SHP77 (cell line): Measurements from ENCODE around the gene PDE9A.

Experiments used
- DNase-seq, 2 experiments: peaks; one replicate each; lab custom pipeline; 2025; lab: John Stamatoyannopoulos, UW

Gene PDE9A

DNA sequence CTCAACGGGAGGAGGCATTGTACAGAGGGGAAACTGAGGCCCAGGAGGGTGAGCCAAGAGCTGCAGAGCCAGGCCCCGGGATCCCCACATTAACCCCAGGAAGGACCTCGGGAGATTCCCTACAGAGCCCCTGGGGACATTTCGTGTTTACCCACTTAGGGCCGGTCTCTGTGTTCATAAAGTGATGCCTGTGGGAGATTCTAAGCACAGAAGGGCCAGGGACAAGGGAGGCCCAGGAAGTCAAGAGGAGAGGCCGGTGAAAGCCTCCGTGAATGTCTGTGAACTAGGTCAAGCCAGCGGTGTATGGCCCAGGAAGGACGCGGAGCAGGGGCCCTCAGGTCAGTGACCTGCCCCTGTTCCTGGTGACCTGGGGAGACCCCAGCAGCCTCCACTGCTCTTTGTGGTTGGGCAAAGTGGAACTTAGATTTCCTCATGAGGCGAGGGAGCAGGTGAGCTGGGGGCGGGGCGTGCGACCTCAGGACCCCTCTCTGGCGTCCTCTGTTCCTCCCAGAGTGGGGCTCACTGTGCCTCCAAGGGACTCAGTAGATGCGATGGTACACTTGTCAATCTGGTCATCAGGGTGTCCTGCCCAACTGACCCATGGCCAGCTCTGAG, 34.9 kb downstream of the PDE9A start:
- DNase-seq, result no peak

DNA sequence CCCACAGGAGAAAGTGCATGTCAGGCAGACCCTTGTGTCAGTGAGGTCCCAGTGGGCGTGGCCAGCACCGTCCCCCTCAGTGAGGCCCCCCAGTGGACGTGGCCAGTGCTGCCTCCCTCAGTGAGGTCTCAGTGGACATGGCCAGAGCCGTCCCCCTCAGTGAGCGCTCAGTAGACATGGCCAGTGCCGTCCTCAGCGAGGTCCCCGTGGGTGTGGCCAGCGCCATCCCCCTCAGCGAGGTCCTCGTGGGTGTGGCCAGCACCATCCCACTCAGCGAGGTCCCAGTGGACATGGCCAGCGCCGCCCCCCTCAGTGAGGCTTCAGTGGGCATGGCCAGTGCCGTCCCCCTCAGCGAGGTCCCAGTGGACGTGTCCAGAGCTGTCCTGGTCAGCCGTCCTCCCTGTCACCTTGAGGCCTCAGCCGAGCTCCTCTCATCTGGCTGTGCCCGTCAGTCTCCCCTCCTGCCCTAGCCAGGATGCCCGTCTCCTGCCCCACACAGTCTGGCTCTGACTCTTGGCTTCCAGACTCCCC, 35.5 kb downstream of the PDE9A start:
- no peak for DNase-seq

GRCh38 chr21:42690586-42690985, 37.2 kb downstream of the PDE9A start:
- no peak for DNase-seq

GRCh38 chr21:42691901-42692559, 38.6 kb downstream of the PDE9A start:
- DNase-seq, result no peak

DNA sequence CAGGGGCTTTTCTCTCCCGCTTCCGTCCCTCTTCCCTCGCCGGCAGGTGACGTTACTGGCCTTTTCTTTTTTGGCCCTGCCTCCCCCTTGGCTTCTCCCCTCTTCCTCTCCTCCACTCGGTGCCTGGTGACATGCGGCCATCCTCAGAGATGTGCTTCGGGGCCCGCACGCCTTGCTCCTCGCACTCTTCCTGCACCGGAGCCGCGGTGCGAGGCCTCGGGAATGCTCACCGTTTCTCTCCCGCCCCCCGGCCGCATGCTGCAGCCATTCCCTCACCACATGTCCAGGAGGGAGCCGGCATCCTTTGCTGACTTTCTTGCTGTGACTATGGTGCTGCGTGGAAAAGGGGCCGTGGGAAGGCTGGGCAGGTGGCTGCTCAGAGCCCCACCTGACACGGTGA, 39.3 kb downstream of the PDE9A start:
- DNase-seq, result no peak

DNA sequence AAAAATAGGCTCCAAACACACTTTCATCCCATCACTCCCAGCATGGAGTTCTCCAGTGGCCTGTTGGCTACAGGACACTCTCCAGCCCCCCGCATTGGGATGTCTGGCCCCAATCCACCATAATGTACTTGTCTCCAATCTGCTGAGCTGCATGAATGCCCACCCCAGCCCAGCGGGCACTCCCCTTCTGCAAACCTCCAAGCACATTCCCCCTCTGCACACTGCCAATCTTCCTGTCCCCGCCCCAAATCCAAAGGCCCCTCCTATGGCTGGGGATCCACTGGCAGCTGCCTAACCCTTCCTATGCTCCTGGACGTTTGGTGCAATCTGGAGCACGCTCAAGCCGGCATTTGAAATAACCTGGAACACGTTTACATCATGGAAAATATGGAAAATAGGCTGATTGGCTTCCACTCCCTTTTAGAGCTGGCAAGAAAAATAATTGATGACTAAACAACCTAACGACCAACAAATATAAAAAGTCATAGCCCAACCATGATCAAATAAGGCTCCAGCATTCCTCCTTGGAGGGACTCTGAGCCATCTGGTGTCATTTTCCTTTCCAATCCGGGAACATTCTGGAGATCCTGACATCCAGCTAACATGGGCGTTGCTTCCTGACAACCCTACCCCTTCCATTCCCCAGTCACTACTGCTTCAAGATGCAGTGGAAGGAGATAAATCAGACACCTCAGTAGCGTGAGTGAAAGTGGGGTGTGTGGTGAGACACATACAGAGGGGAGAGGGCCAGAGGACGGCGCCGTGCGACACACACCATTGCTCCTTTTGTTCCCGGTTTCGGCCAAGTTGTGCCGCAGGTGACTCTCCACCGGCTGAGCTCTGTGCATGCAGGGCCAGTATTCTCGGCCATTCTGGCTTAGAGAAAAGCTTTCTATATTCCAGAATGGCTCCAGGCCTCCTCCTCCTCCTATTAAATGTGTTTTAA, 41.6 kb downstream of the PDE9A start:
- no peak for DNase-seq

DNA sequence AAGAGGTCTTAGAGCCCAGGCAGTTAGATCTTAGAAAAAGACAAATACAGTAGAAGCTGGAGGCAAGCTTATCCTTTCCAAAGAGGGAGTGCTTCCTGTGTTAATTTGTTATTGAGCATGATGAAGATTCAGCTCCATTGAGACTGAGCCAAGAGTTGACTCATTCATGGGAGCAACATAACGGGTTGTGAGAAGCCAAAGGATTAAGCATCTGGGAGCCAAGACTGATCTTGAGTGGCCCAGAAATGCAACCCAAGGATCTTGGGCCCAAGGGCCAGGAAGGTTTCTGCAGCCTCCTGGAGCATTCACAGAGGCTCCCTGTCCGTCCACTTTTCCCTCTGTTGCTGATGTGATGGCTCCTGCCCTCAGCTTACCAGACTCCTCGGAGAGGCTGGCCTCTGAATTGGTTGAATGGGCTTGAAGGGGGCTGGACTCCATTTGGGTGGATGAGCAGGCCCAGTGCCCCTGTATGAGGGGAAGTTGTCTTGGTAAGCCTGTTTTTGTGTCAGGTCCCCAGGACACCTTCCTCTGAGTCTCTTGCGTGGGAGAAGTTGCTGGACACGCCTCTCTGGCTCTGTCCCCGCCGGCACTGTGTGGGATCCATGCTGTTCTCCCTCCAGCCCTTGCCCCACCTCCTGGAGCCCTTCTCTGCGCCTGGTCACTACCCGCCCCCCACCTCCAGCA, 42.4 kb downstream of the PDE9A start:
- DNase-seq, result no peak

DNA sequence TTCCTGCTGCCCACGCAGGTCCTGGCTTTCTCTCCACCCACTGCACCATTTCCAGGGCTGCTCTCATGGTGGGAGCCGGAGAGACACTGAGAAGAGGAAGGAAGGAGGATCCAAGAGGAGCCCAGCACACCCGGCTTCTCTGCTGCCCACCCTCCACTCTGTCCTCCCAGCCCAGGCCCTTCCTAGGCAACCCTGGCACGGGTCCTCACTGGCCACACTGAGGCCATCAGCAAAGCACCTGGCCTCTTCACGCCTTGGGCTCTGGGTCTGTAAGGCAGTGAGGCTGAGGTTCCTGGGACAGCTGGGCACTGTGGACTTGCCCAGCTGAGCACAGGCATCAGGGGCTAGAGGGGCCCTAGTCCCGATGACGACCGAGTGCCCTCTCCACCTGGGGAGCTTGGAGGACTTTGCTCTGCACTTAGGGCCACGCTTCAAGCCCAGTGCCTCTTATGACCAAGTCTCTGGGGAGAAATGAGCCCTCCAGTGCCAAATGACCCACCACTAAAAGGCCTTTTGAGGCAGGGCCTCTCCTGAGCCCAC, 43.1 kb downstream of the PDE9A start:
- no peak for DNase-seq

DNA sequence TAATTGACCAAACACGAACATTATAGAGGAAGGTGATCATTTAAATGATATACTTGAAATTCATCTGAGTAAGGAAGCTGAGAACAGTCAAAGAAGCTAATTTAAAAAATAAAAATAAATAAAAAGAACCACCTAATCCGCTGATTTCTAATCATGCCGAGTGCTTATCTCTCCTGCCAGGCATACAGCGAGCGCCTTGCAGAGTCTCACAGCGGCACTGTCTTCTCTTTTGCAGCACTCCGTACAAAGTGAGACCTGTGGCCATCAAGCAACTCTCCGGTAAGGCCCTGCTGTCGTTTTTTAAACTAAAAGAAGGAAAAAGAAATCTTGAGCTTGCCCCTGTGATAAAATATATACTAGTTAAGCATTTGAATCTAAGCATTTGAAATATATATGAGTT, 45.3 kb downstream of the PDE9A start:
- no peak for DNase-seq

GRCh38 chr21:42699196-42699595, 45.8 kb downstream of the PDE9A start:
- no peak for DNase-seq

- DNase-seq, result no peak
Measured at GRCh38 chr21:42701706-42702456, 48.5 kb downstream of the PDE9A start.

DNA sequence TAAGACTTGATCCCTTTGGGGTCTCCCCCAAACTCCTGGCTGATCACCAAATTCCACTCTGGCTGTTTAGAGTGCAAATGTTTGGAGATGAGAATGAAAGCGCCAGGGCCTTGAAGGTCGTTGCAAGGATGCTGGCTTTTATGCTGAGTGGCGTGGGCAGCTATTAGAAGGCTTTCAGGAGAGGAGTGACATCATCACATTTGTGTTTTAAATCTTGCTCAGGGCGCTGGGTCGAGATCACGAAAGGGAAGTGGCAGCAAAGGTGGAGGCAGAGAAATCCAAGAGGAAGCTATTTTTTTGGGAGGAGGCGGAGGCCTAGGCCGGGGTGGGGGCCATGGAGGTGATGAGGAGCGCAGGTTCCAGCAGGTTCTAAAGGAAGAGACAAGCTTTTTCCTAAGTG, 49.3 kb downstream of the PDE9A start:
- no peak for DNase-seq

DNA sequence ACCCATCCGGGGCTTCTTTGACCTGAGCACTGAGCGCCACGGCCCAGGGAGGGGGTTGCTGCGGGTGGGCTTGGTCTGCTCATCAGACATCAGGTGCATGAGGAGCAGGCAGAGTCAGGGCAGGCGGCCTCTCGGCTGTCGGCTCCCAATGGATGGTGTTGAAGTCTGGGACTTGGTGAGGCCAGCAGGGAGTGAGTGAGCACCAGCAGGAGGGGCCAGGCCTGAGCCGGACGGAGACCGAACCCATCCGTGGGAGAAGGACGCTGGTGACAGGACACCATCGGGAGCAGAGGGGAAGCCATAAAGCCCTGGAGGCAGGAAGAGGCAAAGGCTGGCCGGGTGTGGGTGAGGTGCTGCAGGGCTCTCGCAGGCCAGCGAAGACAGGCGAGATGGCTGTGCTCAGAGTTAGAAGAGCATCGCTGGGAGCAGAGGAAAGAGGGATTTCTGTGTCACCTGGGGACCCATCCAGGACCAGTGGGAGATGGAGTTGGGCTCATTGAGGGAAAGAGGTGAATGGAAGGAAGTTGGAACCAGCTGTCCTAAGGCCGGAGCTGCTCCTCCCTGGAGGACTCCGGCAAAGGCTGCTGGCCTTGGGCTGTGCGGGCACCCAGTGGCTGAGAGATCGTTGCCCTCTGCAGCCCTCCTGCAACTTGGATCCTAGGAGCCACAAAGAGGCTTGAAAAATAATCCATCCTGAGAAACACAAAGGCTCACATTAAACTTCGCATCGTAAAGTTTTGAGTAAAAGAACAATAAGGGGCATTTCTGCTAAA, 49.9 kb downstream of the PDE9A start:
- DNase-seq, result no peak

DNA sequence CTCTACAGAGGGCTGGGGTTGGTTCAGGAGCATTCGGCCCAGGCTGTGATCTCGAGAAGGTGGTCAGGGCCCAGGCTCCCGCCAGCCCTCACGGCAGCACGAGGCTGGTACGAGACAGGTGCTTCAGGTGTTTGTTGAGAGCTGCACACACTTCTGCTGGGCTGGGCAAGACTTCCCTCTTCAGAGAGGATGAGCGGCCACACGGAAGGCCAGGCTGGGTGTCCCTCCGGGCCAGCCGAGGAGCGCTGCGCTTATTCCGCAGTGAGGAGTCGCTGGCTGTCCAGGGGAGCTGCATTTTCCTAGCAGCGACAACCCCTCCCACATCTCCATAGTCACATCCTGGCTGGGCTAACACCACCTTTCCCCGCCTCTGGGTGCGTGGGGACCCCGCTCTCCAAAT, 50.5 kb downstream of the PDE9A start:
- DNase-seq, result no peak

DNA sequence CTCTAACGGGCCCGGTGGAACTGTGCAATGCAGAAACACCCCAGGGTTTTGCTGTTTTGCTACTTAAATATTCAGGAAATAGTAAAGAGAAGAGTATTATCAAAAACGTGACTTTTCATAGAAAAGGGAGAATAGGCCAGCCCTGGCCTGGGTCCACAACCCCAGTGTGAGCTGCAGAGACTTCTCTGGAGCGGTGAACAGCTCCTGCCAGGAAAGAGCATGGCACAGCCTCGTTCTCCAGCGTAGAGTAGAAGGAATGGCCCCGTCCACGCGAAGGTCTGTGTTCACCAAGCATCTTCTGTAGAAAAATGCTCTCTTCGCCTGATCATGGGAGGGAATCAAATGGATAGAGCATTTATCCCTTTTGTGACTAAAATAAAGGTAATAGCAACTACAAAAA, 51.4 kb downstream of the PDE9A start:
- DNase-seq, result no peak

GRCh38 chr21:42705346-42705745, 51.9 kb downstream of the PDE9A start:
- no peak for DNase-seq

GRCh38 chr21:42705746-42706374, 52.4 kb downstream of the PDE9A start:
- no peak for DNase-seq

DNA sequence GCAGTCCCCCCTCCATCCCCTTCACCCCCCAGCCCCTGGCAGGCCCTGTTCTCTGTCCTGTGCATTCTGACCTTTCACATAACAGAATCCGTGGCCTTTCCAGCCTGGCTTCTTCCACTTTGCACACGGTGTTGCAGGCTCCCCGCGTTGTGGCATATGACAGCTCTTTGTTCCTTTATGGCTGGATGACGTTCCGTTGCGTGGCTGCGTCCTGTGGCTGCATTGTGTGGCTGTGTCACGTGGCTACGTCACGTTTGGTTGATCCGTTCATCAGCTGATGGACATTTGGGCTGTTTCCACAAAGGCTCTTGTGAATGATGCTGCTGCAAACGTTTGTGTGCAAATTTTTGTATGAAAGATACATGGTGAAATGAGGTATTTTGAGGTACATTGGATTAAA, 53.3 kb downstream of the PDE9A start:
- no peak for DNase-seq

DNA sequence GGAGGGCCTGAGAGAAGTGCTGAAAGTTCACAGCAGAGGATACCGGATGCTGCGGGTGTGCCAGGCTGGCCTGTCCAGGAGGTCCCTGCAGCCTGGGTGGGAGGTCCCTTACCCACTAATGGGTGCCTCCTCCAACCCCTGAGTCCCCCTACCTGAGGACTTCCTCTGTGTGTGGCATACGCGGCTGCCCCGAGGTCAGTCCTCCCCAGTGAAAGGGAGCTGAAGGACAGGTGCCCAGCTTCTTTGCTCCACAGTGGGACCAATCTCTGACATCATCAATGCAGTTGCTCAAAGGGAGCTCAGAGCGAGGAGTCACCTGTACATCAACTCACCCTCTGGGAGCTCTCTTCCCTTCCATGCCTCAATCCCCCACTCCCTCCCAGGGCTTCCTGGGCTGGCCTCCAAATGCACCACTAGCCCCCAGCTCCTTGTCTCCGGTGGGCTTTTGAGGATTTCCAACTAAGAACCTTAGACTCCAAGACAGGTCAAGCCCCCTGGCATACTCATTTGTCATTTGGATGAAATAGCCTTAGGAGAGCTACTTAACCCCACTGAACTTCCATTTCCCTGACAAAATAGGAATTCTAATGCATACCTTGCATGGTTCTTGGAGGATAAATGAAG, 53.9 kb downstream of the PDE9A start:
- no peak for DNase-seq
